Thyroid gland (tissue), 4 donors: Measurements from ENCODE around the gene EFL1.

ENCODE experiments used
- POLR2A ChIP-seq, 2 donors: fragments of 450-650 bp; IDR thresholded peaks; one replicate each; pipeline ENCODE4 v1.6.1; 2017; ENCODE audit warnings: antibody characterized with exemption in 2 of 2, mild to moderate bottlenecking in 2 of 2, moderate library complexity in 1 of 2
- TF ChIP-seq, protein P1 (sequence below), 6 experiments: fragments of 200-600 bp in 3 of 6; fragments of 450-650 bp in 3 of 6; sonication (generic) in 3 of 6; IDR thresholded peaks; one replicate each; pipeline ENCODE4 v1.5.1; 2016 to 2019; ENCODE audit warnings: antibody characterized with exemption in 6 of 6, mild to moderate bottlenecking in 2 of 6, inconsistent platforms in 1 of 6, moderate library complexity in 1 of 6

DNA sequence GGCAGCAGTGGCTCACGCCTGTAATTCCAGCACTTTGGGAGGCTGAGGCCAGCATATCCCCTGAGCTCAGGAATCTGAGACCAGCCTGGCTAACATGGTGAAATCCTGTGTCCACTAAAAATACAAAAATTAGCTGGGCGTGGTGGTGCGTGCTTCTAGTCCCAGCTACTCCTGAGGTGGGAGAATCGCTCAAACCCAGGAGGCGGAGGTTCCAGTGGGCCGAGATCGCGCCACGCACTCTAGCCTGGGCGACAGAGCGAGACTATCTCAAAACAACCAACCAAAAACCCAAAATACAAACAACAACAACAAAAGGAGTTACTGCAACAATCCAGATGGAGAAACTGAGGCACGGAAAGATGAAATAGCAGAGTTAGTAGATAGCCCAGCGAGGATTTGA, 35.5 kb upstream of the EFL1 start:
- TF ChIP-seq, protein P1, sequence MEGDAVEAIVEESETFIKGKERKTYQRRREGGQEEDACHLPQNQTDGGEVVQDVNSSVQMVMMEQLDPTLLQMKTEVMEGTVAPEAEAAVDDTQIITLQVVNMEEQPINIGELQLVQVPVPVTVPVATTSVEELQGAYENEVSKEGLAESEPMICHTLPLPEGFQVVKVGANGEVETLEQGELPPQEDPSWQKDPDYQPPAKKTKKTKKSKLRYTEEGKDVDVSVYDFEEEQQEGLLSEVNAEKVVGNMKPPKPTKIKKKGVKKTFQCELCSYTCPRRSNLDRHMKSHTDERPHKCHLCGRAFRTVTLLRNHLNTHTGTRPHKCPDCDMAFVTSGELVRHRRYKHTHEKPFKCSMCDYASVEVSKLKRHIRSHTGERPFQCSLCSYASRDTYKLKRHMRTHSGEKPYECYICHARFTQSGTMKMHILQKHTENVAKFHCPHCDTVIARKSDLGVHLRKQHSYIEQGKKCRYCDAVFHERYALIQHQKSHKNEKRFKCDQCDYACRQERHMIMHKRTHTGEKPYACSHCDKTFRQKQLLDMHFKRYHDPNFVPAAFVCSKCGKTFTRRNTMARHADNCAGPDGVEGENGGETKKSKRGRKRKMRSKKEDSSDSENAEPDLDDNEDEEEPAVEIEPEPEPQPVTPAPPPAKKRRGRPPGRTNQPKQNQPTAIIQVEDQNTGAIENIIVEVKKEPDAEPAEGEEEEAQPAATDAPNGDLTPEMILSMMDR (IDR thresholded peaks at IDR 0.05) = no peak
- TF ChIP-seq POLR2A (IDR thresholded peaks at IDR 0.05) = no peak
